ENCODE results near the gene GRM5. TPM values are rescaled to one million over a fixed set of nuclear protein-coding genes. Genes with fewer than 3 reads are reported as not detected.
"Not testable (repeated sequence)": the region's sequence is repeated elsewhere in the genome, so short reads cannot be mapped to it uniquely, and the experiment has no call there.

GRM5 gene
- total RNA-seq = 0.63 TPM
- 0.06 TPM for polyA plus RNA-seq (ENCODE audit: insufficient read depth, low read depth, low replicate concordance)
- long read RNA-seq, donor 1 = 0 reads
- long read RNA-seq, donor 2 = 0 reads
- long read RNA-seq, donor 3 = 0 reads
- long read RNA-seq, donor 4 = 0 reads
- long read RNA-seq, donor 5 = 0 reads
- long read RNA-seq, donor 6 = 0 reads
- long read RNA-seq, donor 7, partial matches to known transcripts = 0 of 3 reads
- long read RNA-seq, donor 7, other reads (novel, unspliced or antisense) = 3 of 3 reads
- long read RNA-seq, donor 8 = 0 reads
- long read RNA-seq, donor 9 = 0 reads
- long read RNA-seq, donor 10 = 0 reads

GRCh38 chr11:89065651-89066201 is at the start of gene GRM5:
Gene GRM5 (minus strand): TSS chr11:89065982. CDS start chr11:89047872, 18,110 bp downstream.
- H3K4me3 ChIP-seq (ENCODE audit: low read length in 3 of 3); FAIRE-seq; H3K4me1 ChIP-seq (ENCODE audit: control insufficient read depth in 2 of 3, insufficient read depth in 2 of 3, low read depth in 1 of 3, low read length in 3 of 3); H3K36me3 ChIP-seq (ENCODE audit: control insufficient read depth in 2 of 3, insufficient read depth in 3 of 3, low read length in 3 of 3); H3K9ac ChIP-seq (ENCODE audit: low read length in 3 of 3); H3K27ac ChIP-seq (ENCODE audit: low read depth in 2 of 2, low read length in 2 of 2); intact Hi-C loops (cut with DNase I); H3K9me3 ChIP-seq (ENCODE audit: control insufficient read depth in 2 of 3, insufficient read depth in 1 of 3, low read length in 3 of 3): not testable (repeated sequence)
- H3K27me3 ChIP-seq (ENCODE audit: control insufficient read depth, insufficient read depth, low read length) = peaks cover 10% of the 10 kb centered on the region
- peak in 4 of 5 donors; percentile 3 to 40 (median 9) for DNase-seq

- intact Hi-C loops (cut with DNase I) = not testable (repeated sequence)
- peak; percentile 42 for FAIRE-seq
- peak in 4 of 5 donors; percentile 18 to 34 (median 28) for DNase-seq
These were observed 32.2 kb upstream of the GRM5 start for GRCh38 chr11:89097956-89098355.

GRCh38 chr11:89093806-89094205 is 28.0 kb upstream of the GRM5 start:
- H3K4me1 ChIP-seq (ENCODE audit: control insufficient read depth in 2 of 3, insufficient read depth in 2 of 3, low read depth in 1 of 3, low read length in 3 of 3); H3K27ac ChIP-seq (ENCODE audit: low read depth in 2 of 2, low read length in 2 of 2); H3K36me3 ChIP-seq (ENCODE audit: control insufficient read depth in 2 of 3, insufficient read depth in 3 of 3, low read length in 3 of 3); H3K27me3 ChIP-seq (ENCODE audit: control insufficient read depth, insufficient read depth, low read length); intact Hi-C loops (cut with DNase I); H3K9ac ChIP-seq (ENCODE audit: low read length in 3 of 3); H3K9me3 ChIP-seq (ENCODE audit: control insufficient read depth in 2 of 3, insufficient read depth in 1 of 3, low read length in 3 of 3); FAIRE-seq; H3K4me3 ChIP-seq (ENCODE audit: low read length in 3 of 3); DNase-seq: not testable (repeated sequence)

More at GRCh38 chr11:89097956-89098355, 32.2 kb upstream of the GRM5 start:
- not testable (repeated sequence) for H3K4me1 ChIP-seq (ENCODE audit: control insufficient read depth in 2 of 3, insufficient read depth in 2 of 3, low read depth in 1 of 3, low read length in 3 of 3); H3K36me3 ChIP-seq (ENCODE audit: control insufficient read depth in 2 of 3, insufficient read depth in 3 of 3, low read length in 3 of 3); H3K27ac ChIP-seq (ENCODE audit: low read depth in 2 of 2, low read length in 2 of 2); H3K9ac ChIP-seq (ENCODE audit: low read length in 3 of 3); H3K27me3 ChIP-seq (ENCODE audit: control insufficient read depth, insufficient read depth, low read length); H3K9me3 ChIP-seq (ENCODE audit: control insufficient read depth in 2 of 3, insufficient read depth in 1 of 3, low read length in 3 of 3); H3K4me3 ChIP-seq (ENCODE audit: low read length in 3 of 3)
- peak; percentile 38 for TF ChIP-seq CTCF (IDR thresholded peaks at IDR 0.05; ENCODE audit: borderline replicate concordance, extremely low read depth, insufficient read depth)

GRCh38 chr11:89084951-89085350 is 19.2 kb upstream of the GRM5 start:
- H3K4me3 ChIP-seq (ENCODE audit: low read length in 3 of 3); FAIRE-seq; H3K27ac ChIP-seq (ENCODE audit: low read depth in 2 of 2, low read length in 2 of 2); intact Hi-C loops (cut with DNase I); H3K9me3 ChIP-seq (ENCODE audit: control insufficient read depth in 2 of 3, insufficient read depth in 1 of 3, low read length in 3 of 3); H3K9ac ChIP-seq (ENCODE audit: low read length in 3 of 3); H3K36me3 ChIP-seq (ENCODE audit: control insufficient read depth in 2 of 3, insufficient read depth in 3 of 3, low read length in 3 of 3); H3K27me3 ChIP-seq (ENCODE audit: control insufficient read depth, insufficient read depth, low read length); DNase-seq; H3K4me1 ChIP-seq (ENCODE audit: control insufficient read depth in 2 of 3, insufficient read depth in 2 of 3, low read depth in 1 of 3, low read length in 3 of 3): not testable (repeated sequence)

GRCh38 chr11:89070911-89071310 is 5.1 kb upstream of the GRM5 start:
- H3K27me3 ChIP-seq (ENCODE audit: control insufficient read depth, insufficient read depth, low read length); H3K9me3 ChIP-seq (ENCODE audit: control insufficient read depth in 2 of 3, insufficient read depth in 1 of 3, low read length in 3 of 3); FAIRE-seq; intact Hi-C loops (cut with DNase I); H3K4me1 ChIP-seq (ENCODE audit: control insufficient read depth in 2 of 3, insufficient read depth in 2 of 3, low read depth in 1 of 3, low read length in 3 of 3); DNase-seq; H3K4me3 ChIP-seq (ENCODE audit: low read length in 3 of 3); H3K27ac ChIP-seq (ENCODE audit: low read depth in 2 of 2, low read length in 2 of 2); H3K36me3 ChIP-seq (ENCODE audit: control insufficient read depth in 2 of 3, insufficient read depth in 3 of 3, low read length in 3 of 3); H3K9ac ChIP-seq (ENCODE audit: low read length in 3 of 3): not testable (repeated sequence)

Measured in kidney (tissue), 22 donors.